Adrenal gland (tissue), 5 donors: ENCODE measurements around the gene ANKRD6.

ENCODE experiments used
- CTCF ChIP-seq, 6 experiments: fragments of 450-650 bp in 4 of 6; fragments of 200-600 bp in 2 of 6; sonication (generic) in 1 of 6; IDR thresholded peaks; 1 replicate in 5 of 6; 2 replicates in 1 of 6; pipeline versions ENCODE4 v1.5.1 to v1.8.0; 2016 to 2021; ENCODE audit warnings: antibody characterized with exemption in 6 of 6, mild to moderate bottlenecking in 2 of 6, moderate library complexity in 1 of 6
- POLR2A ChIP-seq, 2 donors: fragments of 450-650 bp; IDR thresholded peaks; one replicate each; pipeline ENCODE4 v1.6.1; 2017; ENCODE audit warnings: antibody characterized with exemption in 2 of 2, mild to moderate bottlenecking in 2 of 2, moderate library complexity in 1 of 2
- donor health status: DM: no; HTN: no; CAD: no.

GRCh38 chr6:89596056-89596455 lies 163.1 kb downstream of the ANKRD6 start:
- TF ChIP-seq CTCF (IDR thresholded peaks at IDR 0.05) (no peak), POLR2A (IDR thresholded peaks at IDR 0.05) (no peak)
